NCI-H187 treated with DMSO at 0.1 percent for 48 hours (cell line): Measurements from ENCODE around the gene DHRS7B.
"Not testable (repeated sequence)": the region's sequence is repeated elsewhere in the genome, so short reads cannot be mapped to it uniquely, and the experiment has no call there.

Source experiments
- DNase-seq: peaks from one replicate; lab custom pipeline; 2025; lab: John Stamatoyannopoulos, UW

The DHRS7B gene, protein sequence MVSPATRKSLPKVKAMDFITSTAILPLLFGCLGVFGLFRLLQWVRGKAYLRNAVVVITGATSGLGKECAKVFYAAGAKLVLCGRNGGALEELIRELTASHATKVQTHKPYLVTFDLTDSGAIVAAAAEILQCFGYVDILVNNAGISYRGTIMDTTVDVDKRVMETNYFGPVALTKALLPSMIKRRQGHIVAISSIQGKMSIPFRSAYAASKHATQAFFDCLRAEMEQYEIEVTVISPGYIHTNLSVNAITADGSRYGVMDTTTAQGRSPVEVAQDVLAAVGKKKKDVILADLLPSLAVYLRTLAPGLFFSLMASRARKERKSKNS

DNA sequence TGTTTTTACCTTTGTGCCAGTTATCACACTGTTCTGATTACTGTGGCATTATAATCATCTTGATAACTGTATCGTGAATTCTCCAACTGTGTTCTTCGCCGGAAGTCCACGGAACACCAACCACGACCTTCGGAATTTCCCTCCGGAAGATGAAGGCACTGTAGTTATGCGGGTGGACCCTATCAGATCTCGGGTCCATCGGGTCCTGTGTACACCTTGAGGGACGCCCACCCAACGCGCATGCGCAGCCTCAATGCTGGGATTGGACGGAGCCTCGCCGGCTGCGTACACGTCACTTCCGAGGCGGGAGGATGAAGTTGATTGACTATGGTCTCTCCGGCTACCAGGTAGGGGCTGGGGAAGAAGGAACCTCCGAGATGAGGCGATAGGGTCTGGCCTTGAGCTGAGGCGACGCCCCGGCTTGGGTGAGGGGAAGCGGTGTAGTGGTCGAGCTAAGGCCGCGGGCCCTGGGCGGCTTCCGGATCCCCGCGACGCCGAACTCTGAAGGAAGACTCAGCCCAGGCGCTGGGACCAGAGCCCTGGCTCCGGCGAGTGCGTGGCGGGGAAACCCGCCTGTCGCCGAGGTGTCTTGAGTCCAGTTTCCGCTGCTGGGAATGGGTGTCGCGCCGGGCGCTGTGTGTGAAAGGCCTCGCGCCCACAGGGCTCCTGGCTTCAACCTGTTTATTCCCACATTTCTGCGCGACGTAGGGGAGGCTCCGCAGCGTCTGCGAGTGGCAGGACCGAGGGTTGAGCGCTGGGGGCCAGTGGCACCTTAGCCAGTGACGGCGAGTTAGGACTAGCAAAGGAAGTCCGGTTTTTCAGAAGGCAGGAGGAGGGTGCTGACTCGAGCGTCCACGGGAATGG lies at the start of gene DHRS7B:
DHRS7B (plus strand) TSS at position 320 of the 864 bp plus-strand sequence; CDS start at position 328, 8 bp downstream.
- peak; percentile 24 for DNase-seq

DNA sequence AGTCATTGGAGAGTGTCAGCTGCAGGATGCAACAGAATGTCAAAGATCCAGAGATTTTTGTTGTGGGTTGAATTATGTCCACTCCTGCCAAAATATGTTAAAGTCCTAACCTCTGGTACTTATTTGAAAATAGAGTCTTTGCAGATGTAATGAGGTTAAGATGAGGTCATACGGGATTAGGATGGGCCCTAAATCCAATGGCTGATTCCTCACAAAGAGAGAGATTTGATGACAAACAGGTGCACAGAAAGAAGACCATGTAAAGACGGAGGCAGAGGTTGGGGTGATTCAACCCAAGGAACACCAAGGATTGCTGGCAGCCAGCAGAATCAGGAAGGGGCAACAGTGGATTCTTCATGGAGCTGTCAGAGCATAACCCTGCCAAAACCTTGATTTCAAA lies 49.5 kb upstream of the DHRS7B start:
- DNase-seq: no peak

DNA sequence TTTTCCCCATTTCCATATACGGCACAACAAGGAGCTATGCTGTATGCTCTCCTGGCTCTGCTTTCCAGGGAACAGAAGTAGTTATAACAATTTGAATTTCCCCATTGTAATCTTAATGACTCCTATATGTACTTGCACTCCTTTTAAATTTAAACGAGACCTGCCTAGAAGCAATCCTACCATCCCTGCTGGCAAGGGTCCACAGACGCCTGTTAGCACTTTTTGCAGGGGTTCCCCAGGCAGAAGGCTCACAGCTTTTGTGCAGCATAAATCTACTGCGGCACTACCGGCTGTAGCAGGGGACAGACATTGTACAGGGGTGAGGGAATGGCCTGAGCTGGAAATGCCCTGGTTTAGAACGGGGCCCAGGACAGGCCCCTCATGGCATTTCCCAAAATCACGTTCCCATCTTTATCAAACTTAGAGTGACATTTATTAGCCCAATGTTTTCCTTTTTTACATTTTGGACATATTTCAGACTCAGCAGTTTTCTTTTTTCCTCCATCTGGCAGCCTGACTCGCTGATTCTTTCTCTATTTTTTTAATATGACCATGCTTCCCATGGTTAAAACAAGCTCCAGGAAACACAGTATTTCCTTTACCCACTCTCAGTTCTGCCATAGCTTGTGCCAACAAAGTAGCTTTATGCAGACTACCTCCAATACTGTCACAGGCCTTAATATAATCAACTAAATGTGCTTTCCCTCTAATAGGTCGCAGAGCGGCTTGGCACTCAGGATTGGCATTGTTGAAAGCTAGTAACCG lies 48.6 kb upstream of the DHRS7B start:
- no peak for DNase-seq

DNA sequence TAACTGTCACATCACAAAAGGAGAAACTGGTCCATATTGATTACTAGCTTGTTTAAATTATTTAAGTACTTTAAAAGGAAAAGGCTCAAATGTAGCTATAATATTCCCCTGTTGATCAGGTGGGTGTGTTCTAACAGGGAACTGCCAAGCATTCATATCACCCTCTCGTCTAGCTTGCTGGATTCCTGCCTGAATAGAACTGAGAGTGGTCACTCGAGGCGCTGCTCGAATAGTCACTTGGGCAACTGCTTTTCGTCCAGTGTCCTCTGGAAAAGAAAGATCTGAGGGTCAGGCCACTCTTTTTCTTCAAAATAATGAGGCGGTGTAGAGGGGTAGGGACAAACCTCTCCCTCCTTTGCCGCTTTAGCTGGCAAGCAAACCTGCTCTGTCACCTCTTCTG lies 47.6 kb upstream of the DHRS7B start:
- DNase-seq: no peak

DNA sequence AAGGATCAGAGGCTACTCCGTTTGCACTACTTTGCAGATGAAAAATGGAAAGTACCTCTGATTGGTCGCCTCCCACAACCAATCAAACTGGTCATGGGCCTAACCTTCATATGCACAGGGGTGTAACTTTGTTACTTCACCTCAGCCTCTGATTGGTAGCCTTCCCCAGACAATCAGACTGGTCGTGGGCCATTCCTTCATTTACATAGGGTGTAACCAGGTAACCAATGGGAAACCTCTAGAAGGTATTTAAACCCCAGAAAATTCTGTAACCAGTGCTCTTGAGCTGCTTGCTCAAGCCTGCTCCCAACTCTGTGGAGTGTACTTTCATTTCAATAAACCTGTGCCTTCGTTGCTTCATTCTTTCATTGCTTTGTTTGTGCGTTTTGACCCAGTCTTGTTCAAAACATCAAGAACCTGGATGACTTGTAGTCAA lies 44.7 kb upstream of the DHRS7B start:
- no peak for DNase-seq

DNA sequence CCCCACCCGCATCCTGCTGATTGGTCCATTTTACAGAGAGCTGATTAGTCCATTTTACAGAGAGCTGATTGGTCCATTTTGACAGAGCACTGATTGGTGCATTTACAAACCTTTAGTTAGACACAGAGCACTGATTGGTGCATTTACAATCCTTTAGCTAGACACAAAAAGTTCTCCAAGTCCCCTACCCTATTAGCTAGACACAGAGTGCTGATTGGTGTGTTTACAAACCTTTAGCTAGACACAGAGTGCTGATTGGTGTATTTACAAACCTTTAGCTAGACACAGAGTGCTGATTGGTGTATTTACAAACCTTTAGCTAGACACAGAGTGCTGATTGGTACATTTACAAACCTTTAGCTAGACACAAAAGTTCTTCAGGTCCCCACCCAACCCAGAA lies 41.5 kb upstream of the DHRS7B start:
- DNase-seq: not testable (repeated sequence)

DNA sequence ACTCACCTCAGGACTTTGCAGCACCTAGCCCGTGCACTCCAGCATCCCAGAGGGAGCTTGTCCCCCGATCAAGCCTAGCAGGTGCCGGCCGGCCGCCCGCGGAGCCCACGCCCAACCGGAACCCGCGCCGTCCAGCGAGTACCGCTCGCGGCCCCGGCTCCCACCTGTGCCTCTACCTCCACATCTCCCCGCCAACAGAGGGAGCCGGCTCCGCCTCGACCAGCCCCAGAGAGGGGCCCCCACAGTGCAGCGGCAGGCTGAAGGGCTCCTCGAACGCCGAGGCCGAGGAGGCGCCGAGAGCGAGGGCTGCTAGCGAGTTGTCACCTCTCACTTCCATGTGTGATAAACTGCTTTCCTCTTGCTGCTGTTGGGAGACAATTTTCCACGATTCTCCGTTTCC lies 41.1 kb upstream of the DHRS7B start:
- DNase-seq: no peak

DNA sequence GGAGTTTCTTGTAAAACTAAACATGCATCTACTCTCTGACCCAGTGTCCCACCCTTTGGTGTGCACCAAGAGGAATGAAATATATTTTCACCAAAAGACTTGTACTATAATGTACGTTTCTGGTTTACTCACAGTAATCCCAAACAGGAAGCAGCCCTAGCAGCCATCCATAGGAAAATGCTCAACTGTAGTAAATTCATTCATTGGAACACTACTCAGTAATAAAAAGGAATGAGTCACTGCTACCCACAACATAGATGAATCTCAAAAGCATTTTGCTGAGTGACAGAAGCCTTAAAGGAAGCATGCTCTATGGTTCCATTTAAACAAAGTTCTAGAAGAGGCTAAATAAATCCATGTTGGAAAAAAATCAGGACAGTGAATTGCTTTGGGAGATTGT lies 37.6 kb upstream of the DHRS7B start:
- DNase-seq: no peak

DNA sequence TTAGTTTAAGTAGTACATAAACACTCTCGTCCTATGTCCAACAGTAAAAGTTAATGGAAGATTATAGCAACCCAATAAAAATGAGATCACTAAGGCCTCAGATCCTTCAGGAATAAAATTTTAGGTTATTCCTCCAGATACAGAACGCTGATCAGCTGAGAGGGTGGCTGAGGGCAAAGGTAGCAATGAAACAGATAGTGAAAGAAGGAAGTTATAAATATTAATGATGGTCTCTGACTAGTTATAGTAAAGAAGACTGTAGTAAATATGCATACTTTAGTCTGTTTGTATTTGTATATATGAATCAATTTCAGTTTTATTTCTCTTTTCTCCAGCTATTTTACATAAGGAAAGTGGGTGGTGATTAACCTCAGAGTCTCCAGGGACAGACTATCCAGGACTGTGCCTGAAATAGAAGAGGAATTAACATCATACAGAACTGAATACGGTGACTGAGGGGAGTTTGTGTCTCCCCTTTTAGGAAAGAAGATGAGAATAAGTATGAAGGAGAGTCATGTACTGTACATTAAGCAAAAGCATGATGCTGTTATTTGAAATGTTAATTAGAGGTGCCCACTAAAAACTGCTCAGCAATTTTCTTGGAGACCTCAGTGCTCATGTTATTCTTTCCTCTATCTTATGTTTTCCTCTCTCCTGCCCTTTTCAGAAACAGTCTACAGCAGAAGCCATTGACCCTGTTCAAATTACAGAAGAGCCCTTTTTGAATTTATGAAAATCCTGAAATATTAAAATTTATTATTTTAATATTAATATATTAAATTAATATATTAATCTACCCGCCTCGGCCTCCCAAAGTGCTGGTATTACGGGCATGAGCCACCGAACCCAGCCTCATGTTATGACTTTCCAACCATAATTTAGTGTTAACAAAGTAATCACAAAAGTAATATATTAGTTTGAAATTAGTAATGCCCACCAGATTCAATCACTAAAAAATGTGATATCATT lies 36.5 kb upstream of the DHRS7B start:
- DNase-seq: no peak

DNA sequence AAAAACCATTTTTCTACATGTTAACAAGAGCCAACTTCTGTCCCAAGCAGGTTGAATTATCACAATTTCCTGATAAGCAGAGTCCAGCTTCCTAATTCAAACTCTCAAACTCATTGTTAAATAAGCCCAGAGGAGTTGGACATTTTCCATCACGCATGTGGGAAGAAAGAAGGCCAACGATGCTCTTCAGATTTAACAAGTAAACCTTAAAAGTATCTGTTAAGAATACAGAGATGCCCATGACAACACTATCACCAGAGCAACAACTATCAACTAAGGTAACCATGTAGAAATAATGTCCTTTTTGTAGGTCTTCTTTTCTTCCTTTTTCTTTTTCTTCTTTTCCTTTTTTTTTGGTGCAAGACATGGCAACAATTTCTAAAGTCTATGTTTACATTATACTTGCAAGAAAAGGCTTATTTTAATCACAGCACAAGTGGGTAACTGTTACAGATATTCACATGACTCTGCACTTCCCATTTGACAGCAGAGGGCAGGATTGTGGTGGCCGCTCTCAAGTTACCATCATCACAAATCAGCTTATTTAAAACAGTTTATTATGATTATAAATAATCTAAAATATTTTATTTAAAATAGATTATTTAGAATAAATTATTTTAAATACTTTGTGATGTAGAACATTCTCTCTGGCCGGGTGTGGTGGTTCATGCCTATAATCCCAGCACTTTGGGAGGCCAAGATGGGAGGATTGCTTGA lies 35.7 kb upstream of the DHRS7B start:
- DNase-seq: no peak

DNA sequence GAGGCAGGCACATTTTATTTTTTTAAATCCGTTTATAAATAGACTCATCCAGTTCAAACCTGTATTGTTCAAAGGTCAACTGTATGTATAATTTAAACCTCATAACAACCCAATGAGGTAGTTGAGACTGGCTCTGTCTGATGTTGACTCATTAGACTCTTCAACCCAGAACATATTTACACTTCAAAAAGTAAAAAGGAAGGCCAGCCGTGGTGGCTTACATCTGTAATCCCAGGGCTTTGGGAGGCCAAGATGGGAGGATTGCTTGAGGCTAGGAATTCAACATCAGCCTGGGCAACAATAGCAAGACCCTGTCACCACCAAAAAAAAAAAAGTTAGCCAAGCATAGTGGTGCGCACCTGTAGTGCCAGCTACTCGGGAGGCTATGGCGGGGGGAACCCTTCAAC lies 32.5 kb upstream of the DHRS7B start:
- DNase-seq: no peak

DNA sequence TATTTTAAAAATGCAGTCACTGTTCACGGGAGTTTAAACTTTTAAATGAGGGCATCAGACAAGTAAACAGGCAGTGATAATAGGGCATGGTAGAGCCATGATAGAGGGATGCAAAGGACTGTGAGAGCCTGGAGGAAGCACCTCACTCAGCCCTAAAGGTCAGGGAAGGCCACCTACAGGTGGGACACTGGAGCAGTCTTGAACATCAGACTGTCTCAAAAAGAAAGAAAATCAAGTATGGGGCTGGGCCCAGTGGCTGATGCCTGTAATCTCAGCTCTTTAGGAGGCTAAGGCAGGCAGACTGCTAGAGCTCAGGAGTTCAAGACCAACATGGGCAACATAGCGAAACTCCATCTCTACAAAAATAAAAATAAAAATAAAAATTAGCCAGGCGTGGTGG lies 31.0 kb upstream of the DHRS7B start:
- no peak for DNase-seq

DNA sequence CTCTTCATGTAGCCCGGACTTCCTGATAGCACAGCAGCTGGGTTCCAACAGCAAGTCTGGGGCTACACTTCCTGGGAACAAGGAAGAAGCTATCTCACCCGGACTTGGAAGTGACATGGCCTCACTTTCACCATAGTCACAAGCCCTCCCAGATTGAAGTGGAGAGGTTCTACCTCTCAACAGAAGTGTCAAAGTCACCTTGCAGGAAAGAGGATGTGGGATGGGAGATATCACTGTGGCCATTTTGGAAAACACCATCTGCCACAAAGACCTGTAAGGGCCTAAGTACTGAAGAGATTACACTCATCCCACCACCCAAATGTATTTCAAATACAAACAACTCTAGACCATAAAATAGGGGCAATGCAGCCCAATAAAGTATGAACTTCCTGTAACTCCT lies 29.9 kb upstream of the DHRS7B start:
- no peak for DNase-seq

DNA sequence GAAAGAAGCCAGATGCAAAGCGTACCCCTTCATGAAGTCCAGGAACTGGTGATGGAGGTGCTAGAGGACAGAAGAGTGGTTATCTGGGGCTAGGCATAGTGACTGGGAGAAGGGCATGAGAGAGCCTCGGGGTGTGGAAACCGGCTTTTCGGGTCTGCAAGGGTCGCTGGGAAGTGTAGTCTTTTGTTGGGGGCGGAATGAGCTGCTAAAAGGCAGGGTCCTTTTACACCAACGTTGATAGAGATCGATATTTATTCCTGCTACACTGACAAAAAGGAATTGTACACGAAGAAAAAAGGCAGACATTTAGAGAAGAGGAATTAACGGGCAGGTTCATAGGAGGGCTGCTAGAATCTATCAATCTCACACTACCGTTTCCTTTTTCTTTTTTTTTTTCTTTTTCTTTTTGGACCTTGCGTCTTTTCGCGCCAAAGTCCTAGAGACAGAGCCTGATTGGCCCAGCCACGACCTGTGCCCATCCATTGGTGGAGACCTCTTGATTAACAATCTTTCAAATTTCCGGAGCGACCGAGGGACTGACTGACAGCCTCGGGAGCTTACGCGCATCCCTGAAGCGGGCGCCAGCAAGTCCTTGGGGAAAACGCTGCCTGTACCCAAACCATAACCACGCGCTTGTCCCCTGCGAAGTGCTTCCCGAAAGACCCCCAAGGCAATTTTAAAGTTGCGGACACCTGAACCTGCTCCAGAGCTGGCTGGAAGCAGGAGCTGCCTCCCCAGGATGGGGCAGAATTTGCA lies 27.7 kb upstream of the DHRS7B start:
- DNase-seq: peak; percentile 29

DNA sequence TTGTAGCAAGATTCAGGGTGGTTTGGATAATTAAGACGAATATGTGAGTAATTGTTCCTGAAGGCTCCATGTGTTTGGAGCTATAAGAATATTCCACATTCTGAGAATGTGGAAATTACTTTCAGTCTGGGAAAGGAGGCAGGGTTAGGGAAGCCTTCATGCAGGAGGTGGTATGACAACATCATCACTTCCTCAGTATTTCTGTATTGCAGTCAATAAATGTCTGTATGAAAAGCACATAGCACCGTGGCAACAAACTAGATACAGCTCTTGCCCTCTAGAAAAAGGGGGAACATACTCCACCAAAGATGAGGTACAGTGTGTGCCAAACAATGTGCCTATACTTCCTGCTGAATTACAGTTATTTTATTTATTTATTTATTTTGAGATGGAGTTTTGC lies 26.1 kb upstream of the DHRS7B start:
- no peak for DNase-seq

DNA sequence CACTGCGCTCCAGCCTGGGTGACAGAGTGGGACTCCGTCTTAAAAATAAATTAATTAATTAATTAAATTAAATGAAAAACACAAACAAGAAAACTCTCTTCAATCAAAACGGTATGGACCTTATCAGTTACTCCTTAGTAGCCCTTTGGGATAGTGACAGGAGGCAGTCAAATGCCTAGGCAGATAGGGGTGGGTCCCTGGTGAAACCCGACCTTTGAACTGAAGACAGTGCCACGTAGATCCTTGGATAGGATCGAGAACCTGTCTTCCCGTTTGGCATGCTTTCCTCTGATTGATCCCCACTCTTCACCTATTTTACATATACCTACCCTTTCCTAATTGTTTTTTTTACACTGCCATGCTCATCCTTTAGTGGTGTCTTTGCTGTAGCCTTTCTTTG lies 22.2 kb upstream of the DHRS7B start:
- DNase-seq: no peak

DNA sequence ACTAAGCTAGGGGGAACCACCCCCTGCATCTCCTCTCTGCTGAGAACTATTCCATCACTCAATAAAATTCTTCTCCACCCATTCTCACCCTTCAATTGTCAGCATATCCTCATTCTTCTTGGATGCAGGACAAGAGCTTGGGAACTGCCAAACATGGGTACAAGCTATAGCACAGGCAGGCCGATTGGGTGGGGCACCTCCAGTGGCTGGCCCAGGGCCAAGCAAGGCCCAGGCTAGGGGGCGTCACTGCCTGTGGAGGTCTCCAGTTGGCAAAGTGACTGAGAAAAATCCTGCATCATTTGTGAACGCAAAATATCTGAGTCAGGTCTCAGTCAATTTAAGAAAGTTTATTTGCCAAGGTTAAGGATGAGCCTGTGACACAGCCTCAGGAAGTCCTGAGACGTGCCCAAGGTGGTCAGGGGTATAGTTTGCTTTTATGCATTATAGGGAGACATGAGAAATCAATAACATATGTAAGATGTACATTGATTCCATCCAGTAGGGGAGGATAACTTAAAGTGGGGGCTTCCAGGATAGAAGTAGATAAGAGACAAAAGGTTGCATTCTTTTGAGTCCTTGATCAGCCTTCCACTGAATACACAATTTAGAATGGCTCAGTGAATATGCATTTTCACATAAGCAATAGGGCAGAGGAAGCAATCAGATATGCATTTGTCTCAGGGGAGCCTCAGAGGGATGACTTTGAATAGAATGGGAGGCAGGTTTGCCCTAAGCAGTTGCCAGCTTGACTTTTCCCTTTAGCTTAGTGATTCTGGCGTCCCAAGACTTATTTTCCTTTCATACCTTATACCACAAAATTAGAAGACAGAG lies 21.5 kb upstream of the DHRS7B start:
- DNase-seq: no peak

DNA sequence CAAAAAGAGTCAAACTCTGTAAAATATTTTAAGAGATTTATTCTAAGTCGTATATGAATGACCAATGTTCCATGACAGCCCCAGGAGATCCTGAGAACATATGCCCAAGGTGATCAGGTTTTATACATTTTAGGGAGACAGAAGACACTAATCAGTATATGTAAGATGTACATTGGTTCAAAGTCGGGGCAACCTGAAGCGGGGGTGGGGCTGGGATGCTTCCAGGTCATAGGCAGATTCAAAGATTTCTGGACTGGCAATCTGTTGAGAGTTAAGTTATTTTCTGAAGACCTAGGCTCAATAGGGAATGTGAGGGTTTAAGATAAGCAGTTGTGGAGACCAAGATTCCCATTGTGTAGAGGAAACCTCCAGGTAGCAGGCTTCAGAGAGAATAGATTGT lies 20.4 kb upstream of the DHRS7B start:
- no peak for DNase-seq

DNA sequence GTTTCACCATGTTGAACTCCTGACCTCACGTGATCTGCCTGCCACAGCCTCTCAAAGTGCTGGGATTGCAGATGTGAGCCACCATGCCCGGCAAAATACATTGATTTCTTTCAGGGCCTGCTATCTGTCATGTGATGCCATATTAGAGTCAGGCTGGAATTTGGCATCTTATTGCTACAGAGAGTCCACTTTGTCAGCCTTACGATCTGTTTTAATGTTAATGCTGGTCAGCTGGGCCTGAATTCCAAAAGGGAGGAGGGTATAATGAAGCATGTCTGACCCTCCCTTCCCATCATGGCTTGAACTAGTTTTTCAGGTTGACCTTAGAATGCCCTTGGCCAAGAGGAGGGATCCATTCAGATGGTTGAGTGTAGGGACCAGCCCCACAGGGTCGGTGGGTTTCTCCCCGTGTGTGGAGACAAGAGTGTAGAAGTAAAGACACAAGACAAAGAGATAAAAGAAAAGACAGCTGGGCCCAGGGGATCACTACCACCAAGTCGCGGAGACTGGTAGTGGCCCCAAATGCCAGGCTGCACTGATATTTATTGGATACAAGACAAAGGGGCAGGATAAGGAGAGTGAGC lies 19.6 kb upstream of the DHRS7B start:
- DNase-seq: not testable (repeated sequence)
